AG10803 (cell line): Measurements from ENCODE around the gene TRPV3.

Experiments used
- DNase-seq: peaks from one replicate; pipeline ENCODE4 v3.0.0; 2010; ENCODE audit warnings: low read depth
- H3K4me3 ChIP-seq: 2 replicates; pipeline ENCODE4 v1.5.1; 2011; ENCODE audit warnings: mild to moderate bottlenecking, low read length, control low read depth
- TF ChIP-seq, protein P1 (sequence below): conservative IDR thresholded peaks from 2 replicates; pipeline ENCODE4 v1.5.1; 2011; ENCODE audit warnings: mild to moderate bottlenecking, low read length, control low read depth, inconsistent platforms

Gene TRPV3

DNA sequence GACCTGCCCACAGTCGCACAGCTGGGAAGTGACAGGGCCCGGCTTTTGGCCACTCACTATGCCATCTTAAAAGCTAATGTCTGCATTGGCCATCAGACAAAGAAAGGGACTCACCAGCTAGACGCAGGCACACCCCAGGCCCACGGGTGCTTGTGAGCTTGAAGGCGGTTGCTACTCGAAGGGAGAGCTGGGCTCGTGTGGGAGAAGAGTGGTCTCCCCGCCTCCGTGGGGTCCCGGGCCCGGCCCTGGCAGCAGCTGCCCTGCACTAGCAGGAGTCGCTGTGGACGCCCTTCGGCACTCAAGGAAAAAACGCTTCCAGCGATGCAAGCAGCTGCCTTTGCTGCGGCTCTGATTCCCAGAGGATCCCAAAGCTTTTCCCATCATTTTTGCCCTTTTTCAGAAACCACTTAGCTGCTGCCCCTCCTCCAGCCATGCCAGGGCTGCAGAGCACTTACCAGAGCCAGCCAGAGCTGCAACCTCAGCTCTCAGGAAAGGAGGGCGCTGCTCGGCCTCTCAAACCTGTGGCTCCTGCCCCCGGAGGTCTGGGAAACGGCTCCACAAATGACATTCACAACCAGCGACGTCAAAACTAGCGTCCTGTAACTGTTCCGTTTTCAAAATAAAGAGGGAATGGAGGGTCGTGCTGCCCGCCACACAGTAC is 39.3 kb upstream of the TRPV3 start:
- DNase-seq, result no peak
- H3K4me3 ChIP-seq, result no peak overlapping the region
- TF ChIP-seq, protein P1, sequence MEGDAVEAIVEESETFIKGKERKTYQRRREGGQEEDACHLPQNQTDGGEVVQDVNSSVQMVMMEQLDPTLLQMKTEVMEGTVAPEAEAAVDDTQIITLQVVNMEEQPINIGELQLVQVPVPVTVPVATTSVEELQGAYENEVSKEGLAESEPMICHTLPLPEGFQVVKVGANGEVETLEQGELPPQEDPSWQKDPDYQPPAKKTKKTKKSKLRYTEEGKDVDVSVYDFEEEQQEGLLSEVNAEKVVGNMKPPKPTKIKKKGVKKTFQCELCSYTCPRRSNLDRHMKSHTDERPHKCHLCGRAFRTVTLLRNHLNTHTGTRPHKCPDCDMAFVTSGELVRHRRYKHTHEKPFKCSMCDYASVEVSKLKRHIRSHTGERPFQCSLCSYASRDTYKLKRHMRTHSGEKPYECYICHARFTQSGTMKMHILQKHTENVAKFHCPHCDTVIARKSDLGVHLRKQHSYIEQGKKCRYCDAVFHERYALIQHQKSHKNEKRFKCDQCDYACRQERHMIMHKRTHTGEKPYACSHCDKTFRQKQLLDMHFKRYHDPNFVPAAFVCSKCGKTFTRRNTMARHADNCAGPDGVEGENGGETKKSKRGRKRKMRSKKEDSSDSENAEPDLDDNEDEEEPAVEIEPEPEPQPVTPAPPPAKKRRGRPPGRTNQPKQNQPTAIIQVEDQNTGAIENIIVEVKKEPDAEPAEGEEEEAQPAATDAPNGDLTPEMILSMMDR, result no peak

DNA sequence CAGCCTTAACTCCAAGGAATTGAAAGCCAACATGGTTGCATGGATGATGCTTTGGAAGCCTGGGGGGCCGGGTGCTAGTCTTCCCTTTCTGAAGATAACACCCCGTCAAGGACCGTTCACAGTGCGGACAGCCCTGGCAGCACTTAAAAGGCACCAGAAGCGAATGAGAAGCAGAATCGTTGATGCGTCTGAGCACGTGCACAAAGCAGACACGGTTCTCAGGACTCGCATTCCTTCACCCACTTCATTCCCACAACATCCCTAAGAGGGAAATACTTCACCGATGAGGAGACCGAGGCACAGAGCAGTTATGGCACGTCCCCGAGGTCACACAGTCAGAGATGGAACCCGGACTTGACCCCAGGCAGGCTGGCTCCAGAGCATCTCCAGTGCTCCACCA is 37.4 kb upstream of the TRPV3 start:
- H3K4me3 ChIP-seq, result no peak overlapping the region
- TF ChIP-seq, protein P1, result no peak
- DNase-seq, result peak; percentile 5

DNA sequence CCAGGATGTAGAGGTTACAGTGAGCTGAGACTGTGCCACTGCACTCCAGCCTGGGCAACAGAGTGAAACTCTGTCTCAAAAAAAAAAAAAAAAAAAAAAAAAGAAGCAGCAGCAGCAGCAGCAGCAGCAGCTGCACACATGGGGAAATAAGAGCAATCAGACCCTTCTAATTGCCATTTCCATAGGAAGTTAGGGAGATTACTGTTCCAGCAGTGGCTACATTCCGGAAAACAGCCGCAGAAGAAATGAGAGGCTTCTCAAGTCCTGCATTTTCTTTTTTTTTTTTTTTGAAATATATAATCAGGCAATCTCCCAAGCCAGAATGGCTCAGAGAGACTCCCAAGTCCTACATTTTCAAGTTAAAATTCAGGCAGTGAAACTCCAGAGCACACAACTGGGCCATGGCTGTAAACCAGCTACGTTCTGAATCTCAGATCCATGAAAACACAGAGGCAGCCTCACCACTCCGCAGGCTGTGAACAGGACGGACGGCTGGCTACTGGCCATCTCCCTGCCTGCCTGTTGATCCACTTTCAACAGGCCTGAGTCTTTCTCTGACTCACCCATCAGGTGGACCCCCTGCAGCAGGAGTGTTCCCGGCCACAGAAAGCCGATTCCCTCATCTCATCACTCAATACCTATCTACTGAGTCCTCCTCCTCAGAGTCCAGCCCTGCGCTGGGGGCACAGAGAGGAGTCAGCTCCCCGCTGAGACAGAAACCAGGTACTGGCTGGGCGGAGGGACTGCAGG is 36.6 kb upstream of the TRPV3 start:
- DNase-seq, result peak; percentile 34
- TF ChIP-seq, protein P1, result no peak

DNA sequence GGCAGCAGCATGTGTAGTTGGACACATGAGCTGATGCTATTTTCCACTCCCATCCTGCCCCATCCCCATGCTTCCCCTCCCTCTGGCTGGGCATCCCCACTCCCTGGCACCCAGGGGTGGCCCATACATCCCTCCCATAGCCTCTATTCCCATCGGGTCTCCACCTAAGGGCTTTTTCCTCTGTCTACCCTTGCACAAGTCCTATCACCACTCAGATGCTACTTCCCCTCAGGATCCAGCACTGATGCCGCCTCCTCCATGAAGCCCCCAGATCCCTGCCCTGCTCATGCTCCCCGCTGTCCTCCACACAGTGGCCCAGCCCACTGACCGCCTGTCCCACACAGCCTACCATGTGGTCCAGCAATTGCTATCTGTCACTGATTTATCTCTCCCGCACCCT is 35.8 kb upstream of the TRPV3 start:
- H3K4me3 ChIP-seq, result no peak overlapping the region

More for the DNA sequence above, 36.6 kb upstream of the TRPV3 start:
- H3K4me3 ChIP-seq, result no peak overlapping the region

DNA sequence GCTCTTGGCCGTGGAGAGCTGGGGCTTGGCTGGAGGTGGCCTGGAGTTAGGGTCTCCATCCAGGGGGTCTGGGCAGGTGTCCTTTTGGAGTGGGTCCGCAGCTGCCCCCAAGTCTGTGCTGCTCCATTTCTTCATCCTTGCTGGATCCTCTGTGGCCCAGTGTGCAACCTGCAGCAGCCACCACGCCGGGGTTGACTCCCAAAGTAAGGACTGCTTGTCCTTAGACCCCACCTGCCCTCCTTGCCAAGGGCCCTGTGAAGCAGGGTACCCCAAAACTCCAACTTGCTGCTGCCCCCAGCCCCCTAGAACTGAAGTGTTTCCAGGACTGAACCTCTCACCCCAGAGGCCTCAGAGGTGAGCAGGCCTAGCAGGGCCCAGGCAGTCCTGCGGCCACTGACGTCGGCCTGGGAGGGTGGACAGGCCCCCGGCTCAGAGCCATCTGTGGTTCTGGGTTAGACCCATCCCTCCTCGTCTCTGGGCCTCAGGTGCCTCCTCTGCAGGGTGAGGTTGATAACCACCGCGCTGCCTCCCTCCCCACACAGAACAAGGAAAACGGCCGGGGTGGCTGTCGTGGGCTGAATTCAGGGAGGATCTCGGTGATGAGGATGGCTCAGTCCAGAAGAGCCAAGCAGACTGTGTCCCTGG is 34.7 kb upstream of the TRPV3 start:
- TF ChIP-seq, protein P1, result no peak
- H3K4me3 ChIP-seq, result no peak overlapping the region
- no peak for DNase-seq

More for the DNA sequence above, 35.8 kb upstream of the TRPV3 start:
- TF ChIP-seq, protein P1, result no peak
- DNase-seq, result no peak

DNA sequence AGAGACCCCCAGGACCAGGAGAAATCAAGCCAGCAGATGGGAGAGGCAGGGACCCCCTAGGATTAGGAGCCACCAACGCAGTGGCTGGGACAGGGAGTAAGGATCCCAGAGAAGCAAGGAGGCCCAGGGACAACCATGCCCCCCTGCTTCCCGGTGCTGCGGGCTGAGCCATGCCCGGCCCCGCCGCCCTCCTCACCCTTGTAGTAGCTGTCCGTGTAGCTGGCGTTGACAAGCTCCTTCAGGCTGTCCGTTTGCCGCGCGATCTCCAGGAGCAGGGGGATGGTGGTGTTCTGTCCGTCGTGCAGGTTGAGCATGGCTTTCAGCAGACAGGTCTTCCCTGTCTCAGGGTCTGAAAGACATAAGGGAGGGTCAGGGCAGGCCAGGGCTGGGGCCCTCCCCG is 33.2 kb upstream of the TRPV3 start:
- H3K4me3 ChIP-seq, result no peak overlapping the region
- TF ChIP-seq, protein P1, result no peak
- DNase-seq, result no peak

DNA sequence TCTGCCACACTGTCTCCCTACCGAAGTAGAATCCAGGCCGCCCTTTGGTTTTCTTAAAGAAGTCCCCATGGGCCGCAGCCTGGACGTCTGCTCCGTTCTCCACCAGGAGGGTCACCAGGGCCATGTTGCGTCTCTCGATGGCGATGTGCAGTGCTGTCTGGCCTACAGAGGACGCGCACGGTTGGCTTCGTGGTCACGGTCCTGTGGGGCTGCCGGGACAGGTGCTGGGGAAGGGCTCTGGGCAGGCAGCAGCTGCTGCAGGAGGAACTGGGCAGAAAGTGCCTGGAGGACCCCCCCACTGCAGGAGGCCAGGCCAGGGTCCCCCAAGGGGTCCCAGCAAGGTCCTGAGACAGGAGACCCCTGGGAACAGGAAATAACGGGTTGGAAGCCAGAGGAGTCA is 32.6 kb upstream of the TRPV3 start:
- no peak overlapping the region for H3K4me3 ChIP-seq
- TF ChIP-seq, protein P1, result no peak
- no peak for DNase-seq
